ENCODE measurements around the gene MYO3A. TPM values are rescaled to one million over a fixed set of nuclear protein-coding genes. Genes with fewer than 3 reads are reported as not detected.

Gene MYO3A
- polyA plus RNA-seq, 4 donors: 0.09 to 2.3 TPM; not detected in 2

DNA sequence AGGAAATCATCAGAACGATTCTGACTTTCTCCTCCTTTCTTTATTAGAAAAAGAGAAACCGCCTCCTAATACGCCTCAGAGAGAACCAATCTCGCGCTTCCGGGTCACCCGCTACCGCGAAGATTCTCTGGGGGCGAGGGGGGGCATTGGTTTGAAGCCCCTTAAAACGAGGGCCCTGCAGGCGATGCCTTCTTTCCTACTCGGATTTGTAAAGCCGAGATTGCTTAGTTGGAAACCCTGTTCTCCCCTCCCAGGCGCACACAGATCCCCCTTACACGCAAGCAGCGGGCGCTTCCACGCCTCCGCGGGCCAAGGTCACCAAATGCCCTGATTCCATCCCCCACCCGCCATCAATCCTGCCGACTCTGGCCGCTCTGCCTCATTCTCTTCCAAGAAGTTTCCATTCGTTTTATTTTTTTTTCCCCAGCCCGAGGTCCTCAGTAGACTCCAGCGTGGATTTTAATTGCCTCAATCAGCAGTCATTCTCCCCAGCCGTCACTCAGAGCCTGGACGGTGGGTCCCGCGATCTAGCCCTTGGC, 281.4 kb downstream of the MYO3A start:
- no peak for DNase-seq
- Histone ChIP-seq H3K4me3 (ENCODE audit: low read depth in 1 of 3, low read length in 3 of 3) (no peak overlapping the region), H3K9me3 (ENCODE audit: control insufficient read depth in 2 of 2, insufficient read depth in 1 of 2, low read depth in 1 of 2, low read length in 1 of 2) (peaks cover 0 to 3% of the 10 kb centered on the region in 2 donors), H3K4me1 (ENCODE audit: control insufficient read depth in 3 of 3, insufficient read depth in 2 of 3, low read depth in 1 of 3, low read length in 2 of 3) (no peaks in the 10 kb centered on the region), H3K27me3 (ENCODE audit: control insufficient read depth in 3 of 3, insufficient read depth in 3 of 3, low read length in 3 of 3) (peaks cover 19 to 91% (median 48%) of the 10 kb centered on the region in 3 donors), H3K27ac (ENCODE audit: low read depth in 1 of 3, low read length in 2 of 3) (no peak overlapping the region), H3K36me3 (ENCODE audit: control insufficient read depth in 3 of 3, insufficient read depth in 2 of 3, low read depth in 1 of 3, low read length in 3 of 3) (no peaks in the 10 kb centered on the region)
- FAIRE-seq: no peak
- WGBS, 3 donors: 2 to 9% (median 4%) methylated on average over 31 of the region's 31 CpGs

- H3K36me3 ChIP-seq (ENCODE audit: control insufficient read depth in 3 of 3, insufficient read depth in 2 of 3, low read depth in 1 of 3, low read length in 3 of 3): no peaks in the 10 kb centered on the region
- H3K27me3 ChIP-seq (ENCODE audit: control insufficient read depth in 3 of 3, insufficient read depth in 3 of 3, low read length in 3 of 3): peaks cover 19 to 86% (median 46%) of the 10 kb centered on the region in 3 donors
- no peaks in the 10 kb centered on the region for H3K4me1 ChIP-seq (ENCODE audit: control insufficient read depth in 3 of 3, insufficient read depth in 2 of 3, low read depth in 1 of 3, low read length in 2 of 3)
- H3K9me3 ChIP-seq (ENCODE audit: control insufficient read depth in 2 of 2, insufficient read depth in 1 of 2, low read depth in 1 of 2, low read length in 1 of 2): peaks cover 0 to 3% of the 10 kb centered on the region in 2 donors
- DNase-seq: peak in 1 of 2 donors; percentile 50
- H3K4me3 ChIP-seq (ENCODE audit: low read depth in 1 of 3, low read length in 3 of 3): no peak overlapping the region
- H3K27ac ChIP-seq (ENCODE audit: low read depth in 1 of 3, low read length in 2 of 3): no peak overlapping the region
- no peak for FAIRE-seq
- WGBS, 3 donors: 2 to 7% (median 5%) methylated on average over 55 to 57 of the region's 57 CpGs
Observed at GRCh38 chr10:26215935-26216584, 282.0 kb downstream of the MYO3A start.

- FAIRE-seq (no peak), DNase-seq (peak in 1 of 2 donors; percentile 4)
- WGBS, 3 donors: 3 to 10% (median 9%) methylated on average over 50 to 60 of the region's 60 CpGs
- Histone ChIP-seq H3K27ac (ENCODE audit: low read depth in 1 of 3, low read length in 2 of 3) (no peak within 1 kb of the TSS), H3K36me3 (ENCODE audit: control insufficient read depth in 3 of 3, insufficient read depth in 2 of 3, low read depth in 1 of 3, low read length in 3 of 3) (no peaks in the 10 kb centered on the region), H3K9me3 (ENCODE audit: control insufficient read depth in 2 of 2, insufficient read depth in 1 of 2, low read depth in 1 of 2, low read length in 1 of 2) (peaks cover 0 to 3% of the 10 kb centered on the region in 2 donors), H3K4me3 (ENCODE audit: low read depth in 1 of 3, low read length in 3 of 3) (no peak within 1 kb of the TSS), H3K27me3 (ENCODE audit: control insufficient read depth in 3 of 3, insufficient read depth in 3 of 3, low read length in 3 of 3) (peaks cover 19 to 85% (median 50%) of the 10 kb centered on the region in 3 donors), H3K4me1 (ENCODE audit: control insufficient read depth in 3 of 3, insufficient read depth in 2 of 3, low read depth in 1 of 3, low read length in 2 of 3) (no peaks in the 10 kb centered on the region)
Observed at GRCh38 chr10:26216585-26217395, 282.8 kb downstream of the MYO3A start, which contains the start of gene GAD2. TSS of gene GAD2 (plus strand) at chr10:26216774. CDS start at chr10:26216810, 36 bp downstream.

DNA sequence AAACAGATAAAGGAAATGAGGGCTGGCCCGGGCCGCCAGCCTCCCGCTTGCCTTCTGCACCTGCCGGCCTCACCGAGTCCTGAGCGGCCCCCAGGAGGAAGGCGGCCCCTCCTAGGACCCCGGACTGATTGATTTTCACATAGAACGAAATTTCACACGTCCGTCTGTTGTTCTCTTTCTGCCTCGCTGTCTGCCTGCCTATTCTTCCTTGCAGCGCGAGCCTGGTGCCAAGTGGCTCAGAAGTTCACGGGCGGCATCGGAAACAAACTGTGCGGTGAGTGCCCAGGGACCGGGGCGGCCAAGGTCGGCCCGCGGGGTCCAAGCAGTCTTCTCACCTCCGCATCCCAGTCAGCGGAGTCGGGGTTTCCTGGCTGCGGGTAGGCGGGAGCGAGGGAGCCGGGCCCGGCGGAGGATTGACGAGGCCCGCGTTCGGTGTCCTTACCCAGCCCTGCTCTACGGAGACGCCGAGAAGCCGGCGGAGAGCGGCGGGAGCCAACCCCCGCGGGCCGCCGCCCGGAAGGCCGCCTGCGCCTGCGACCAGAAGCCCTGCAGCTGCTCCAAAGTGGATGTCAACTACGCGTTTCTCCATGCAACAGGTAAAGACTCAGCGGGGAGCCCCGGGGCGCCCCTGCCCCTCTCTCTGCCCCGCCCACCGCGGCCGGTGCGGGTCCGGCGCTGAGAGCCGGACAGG, 283.5 kb downstream of the MYO3A start:
- Histone ChIP-seq H3K9me3 (ENCODE audit: control insufficient read depth in 2 of 2, insufficient read depth in 1 of 2, low read depth in 1 of 2, low read length in 1 of 2) (peaks cover 0 to 3% of the 10 kb centered on the region in 2 donors), H3K4me3 (ENCODE audit: low read depth in 1 of 3, low read length in 3 of 3) (no peak overlapping the region), H3K36me3 (ENCODE audit: control insufficient read depth in 3 of 3, insufficient read depth in 2 of 3, low read depth in 1 of 3, low read length in 3 of 3) (no peaks in the 10 kb centered on the region), H3K4me1 (ENCODE audit: control insufficient read depth in 3 of 3, insufficient read depth in 2 of 3, low read depth in 1 of 3, low read length in 2 of 3) (no peaks in the 10 kb centered on the region), H3K27ac (ENCODE audit: low read depth in 1 of 3, low read length in 2 of 3) (no peak overlapping the region), H3K27me3 (ENCODE audit: control insufficient read depth in 3 of 3, insufficient read depth in 3 of 3, low read length in 3 of 3) (peaks cover 19 to 84% (median 51%) of the 10 kb centered on the region in 3 donors)
- DNase-seq (peak in 1 of 2 donors; percentile 22), FAIRE-seq (no peak)
- 3 to 7% (median 7%) methylated on average over 40 to 64 of the region's 64 CpGs for WGBS, 3 donors

DNA sequence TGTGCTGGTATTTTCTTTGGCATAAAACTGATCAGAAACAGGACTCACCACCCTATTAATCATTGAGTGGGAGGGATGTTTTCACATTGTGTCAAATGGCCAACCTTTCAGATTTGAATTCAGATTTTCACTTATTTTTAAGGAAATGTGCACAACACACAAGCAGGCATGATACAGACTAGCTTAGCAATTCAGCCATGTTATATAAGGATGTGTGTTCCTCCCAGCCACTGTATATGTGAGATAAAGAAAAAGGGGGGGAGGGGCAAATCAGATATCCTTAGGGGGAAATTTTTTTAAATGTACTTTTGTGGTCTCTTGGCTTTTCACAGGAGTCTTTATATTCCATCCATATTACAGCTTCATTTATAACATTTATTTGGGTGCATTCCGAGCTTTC, 285.6 kb downstream of the MYO3A start:
- Histone ChIP-seq H3K36me3 (ENCODE audit: control insufficient read depth in 3 of 3, insufficient read depth in 2 of 3, low read depth in 1 of 3, low read length in 3 of 3) (no peaks in the 10 kb centered on the region), H3K27me3 (ENCODE audit: control insufficient read depth in 3 of 3, insufficient read depth in 3 of 3, low read length in 3 of 3) (peaks cover 14 to 67% (median 40%) of the 10 kb centered on the region in 3 donors), H3K9me3 (ENCODE audit: control insufficient read depth in 2 of 2, insufficient read depth in 1 of 2, low read depth in 1 of 2, low read length in 1 of 2) (no peaks in the 10 kb centered on the region), H3K4me1 (ENCODE audit: control insufficient read depth in 3 of 3, insufficient read depth in 2 of 3, low read depth in 1 of 3, low read length in 2 of 3) (no peaks in the 10 kb centered on the region), H3K27ac (ENCODE audit: low read depth in 1 of 3, low read length in 2 of 3) (no peak overlapping the region), H3K4me3 (ENCODE audit: low read depth in 1 of 3, low read length in 3 of 3) (no peak overlapping the region)
- FAIRE-seq (no peak), DNase-seq (no peak)
- WGBS, 3 donors: 23 to 52% (median 33%) methylated on average over 1 of the region's 1 CpG

- Histone ChIP-seq H3K27me3 (ENCODE audit: control insufficient read depth in 3 of 3, insufficient read depth in 3 of 3, low read length in 3 of 3) (peaks cover 11 to 55% (median 38%) of the 10 kb centered on the region in 3 donors), H3K4me3 (ENCODE audit: low read depth in 1 of 3, low read length in 3 of 3) (no peak overlapping the region), H3K36me3 (ENCODE audit: control insufficient read depth in 3 of 3, insufficient read depth in 2 of 3, low read depth in 1 of 3, low read length in 3 of 3) (no peaks in the 10 kb centered on the region), H3K4me1 (ENCODE audit: control insufficient read depth in 3 of 3, insufficient read depth in 2 of 3, low read depth in 1 of 3, low read length in 2 of 3) (no peaks in the 10 kb centered on the region), H3K9me3 (ENCODE audit: control insufficient read depth in 2 of 2, insufficient read depth in 1 of 2, low read depth in 1 of 2, low read length in 1 of 2) (no peaks in the 10 kb centered on the region), H3K27ac (ENCODE audit: low read depth in 1 of 3, low read length in 2 of 3) (no peak overlapping the region)
- no peak for FAIRE-seq
- no peak for DNase-seq
Observed at GRCh38 chr10:26220901-26221300, 286.9 kb downstream of the MYO3A start.

- H3K27me3 ChIP-seq (ENCODE audit: control insufficient read depth in 3 of 3, insufficient read depth in 3 of 3, low read length in 3 of 3): peaks cover 7 to 48% (median 34%) of the 10 kb centered on the region in 3 donors
- no peaks in the 10 kb centered on the region for H3K36me3 ChIP-seq (ENCODE audit: control insufficient read depth in 3 of 3, insufficient read depth in 2 of 3, low read depth in 1 of 3, low read length in 3 of 3)
- no peaks in the 10 kb centered on the region for H3K9me3 ChIP-seq (ENCODE audit: control insufficient read depth in 2 of 2, insufficient read depth in 1 of 2, low read depth in 1 of 2, low read length in 1 of 2)
- WGBS, 3 donors: 20 to 44% (median 26%) methylated on average over 9 of the region's 9 CpGs
- no peak overlapping the region for H3K4me3 ChIP-seq (ENCODE audit: low read depth in 1 of 3, low read length in 3 of 3)
- no peak for DNase-seq
- H3K27ac ChIP-seq (ENCODE audit: low read depth in 1 of 3, low read length in 2 of 3): no peak overlapping the region
- FAIRE-seq: no peak
- no peaks in the 10 kb centered on the region for H3K4me1 ChIP-seq (ENCODE audit: control insufficient read depth in 3 of 3, insufficient read depth in 2 of 3, low read depth in 1 of 3, low read length in 2 of 3)
Observed at GRCh38 chr10:26221541-26221940, 287.5 kb downstream of the MYO3A start.

- Histone ChIP-seq H3K9me3 (ENCODE audit: control insufficient read depth in 2 of 2, insufficient read depth in 1 of 2, low read depth in 1 of 2, low read length in 1 of 2) (no peaks in the 10 kb centered on the region), H3K36me3 (ENCODE audit: control insufficient read depth in 3 of 3, insufficient read depth in 2 of 3, low read depth in 1 of 3, low read length in 3 of 3) (no peaks in the 10 kb centered on the region), H3K4me3 (ENCODE audit: low read depth in 1 of 3, low read length in 3 of 3) (no peak overlapping the region), H3K27ac (ENCODE audit: low read depth in 1 of 3, low read length in 2 of 3) (no peak overlapping the region), H3K4me1 (ENCODE audit: control insufficient read depth in 3 of 3, insufficient read depth in 2 of 3, low read depth in 1 of 3, low read length in 2 of 3) (no peaks in the 10 kb centered on the region), H3K27me3 (ENCODE audit: control insufficient read depth in 3 of 3, insufficient read depth in 3 of 3, low read length in 3 of 3) (peaks cover 5 to 38% (median 23%) of the 10 kb centered on the region in 3 donors)
- 10 to 36% (median 23%) methylated on average over 3 of the region's 3 CpGs for WGBS, 3 donors
- FAIRE-seq (no peak), DNase-seq (no peak)
Observed at GRCh38 chr10:26222563-26222962, 288.5 kb downstream of the MYO3A start.
